Dendritic cell treated with granulocyte-macrophage colony-stimulating factor and Interleukin-4, amounts not matched to agents 40 ng/mL and 50 ng/mL, for 4 days (primary cell): ENCODE measurements around the gene AACS.
"Not testable (repeated sequence)": the region's sequence is repeated elsewhere in the genome, so short reads cannot be mapped to it uniquely, and the experiment has no call there.

Experiments
- H3K27ac Mint-ChIP-seq: one replicate; pipeline ENCODE4 v1.8.0; 2022; ENCODE audit warnings: mild to moderate bottlenecking, mixed read lengths
- H3K27me3 Mint-ChIP-seq: one replicate; pipeline ENCODE4 v1.8.0; 2022; ENCODE audit warnings: mild to moderate bottlenecking, mixed read lengths
- H3K36me3 Mint-ChIP-seq: one replicate; pipeline ENCODE4 v1.8.0; 2022; ENCODE audit warnings: low read depth, mixed read lengths
- H3K4me1 Mint-ChIP-seq: one replicate; pipeline ENCODE4 v1.8.0; 2022; ENCODE audit warnings: low read depth, mixed read lengths
- H3K4me3 Mint-ChIP-seq: one replicate; pipeline ENCODE4 v1.8.0; 2022; ENCODE audit warnings: mild to moderate bottlenecking, moderate library complexity, mixed read lengths
- H3K9me3 Mint-ChIP-seq: one replicate; pipeline ENCODE4 v1.8.0; 2022; ENCODE audit warnings: mixed read lengths
- intact Hi-C: fragments of 100-400 bp; cut with micrococcal nuclease; formaldehyde crosslinking; loops from one replicate; pipeline ENCODE4 v1.15.0; 2022

The AACS gene

GRCh38 chr12:125065021-125065918, at the start of gene AACS:
AACS (plus strand) TSS chr12:125065435; CDS start chr12:125065585, 150 bp downstream.
- peak within 1 kb of the TSS; percentile 50 for H3K27ac Mint-ChIP-seq
- intact Hi-C loops = loop anchor here (1.0 to 5.0 kb wide), 2 partner anchors 16 to 68 kb away; no protein-coding TSS in a partner anchor

GRCh38 chr12:125015680-125016310, 49.4 kb upstream of the AACS start:
- no peaks in the 10 kb centered on the region for H3K27me3 Mint-ChIP-seq
- peaks cover 76% of the 10 kb centered on the region for H3K36me3 Mint-ChIP-seq
- H3K4me3 Mint-ChIP-seq = no peak overlapping the region
- intact Hi-C loops = no loop called here
- no peaks in the 10 kb centered on the region for H3K4me1 Mint-ChIP-seq
- no peak overlapping the region for H3K27ac Mint-ChIP-seq
- no peaks in the 10 kb centered on the region for H3K9me3 Mint-ChIP-seq

More at GRCh38 chr12:125065021-125065918, at the start of gene AACS:
- no peaks in the 10 kb centered on the region for H3K36me3 Mint-ChIP-seq
- peaks cover 27% of the 10 kb centered on the region for H3K4me1 Mint-ChIP-seq
- H3K27me3 Mint-ChIP-seq = peaks cover 32% of the 10 kb centered on the region
- peak within 1 kb of the TSS; percentile 82 for H3K4me3 Mint-ChIP-seq
- no peaks in the 10 kb centered on the region for H3K9me3 Mint-ChIP-seq

GRCh38 chr12:125017801-125018200, 47.4 kb upstream of the AACS start:
- no peak overlapping the region for H3K27ac Mint-ChIP-seq
- H3K4me3 Mint-ChIP-seq = no peak overlapping the region
- peaks cover 8% of the 10 kb centered on the region for H3K9me3 Mint-ChIP-seq
- H3K27me3 Mint-ChIP-seq = no peaks in the 10 kb centered on the region
- intact Hi-C loops = no loop called here
- H3K36me3 Mint-ChIP-seq = peaks cover 73% of the 10 kb centered on the region
- peaks cover 5% of the 10 kb centered on the region for H3K4me1 Mint-ChIP-seq

GRCh38 chr12:125018356-125018755, 46.9 kb upstream of the AACS start:
- intact Hi-C loops = no loop called here
- peaks cover 67% of the 10 kb centered on the region for H3K36me3 Mint-ChIP-seq
- peaks cover 8% of the 10 kb centered on the region for H3K9me3 Mint-ChIP-seq
- no peak overlapping the region for H3K4me3 Mint-ChIP-seq
- no peak overlapping the region for H3K27ac Mint-ChIP-seq
- H3K27me3 Mint-ChIP-seq = no peaks in the 10 kb centered on the region
- peaks cover 5% of the 10 kb centered on the region for H3K4me1 Mint-ChIP-seq

- H3K36me3 Mint-ChIP-seq = peaks cover 65% of the 10 kb centered on the region
- no peak overlapping the region for H3K27ac Mint-ChIP-seq
- no peaks in the 10 kb centered on the region for H3K27me3 Mint-ChIP-seq
- no peak overlapping the region for H3K4me3 Mint-ChIP-seq
- peaks cover 5% of the 10 kb centered on the region for H3K4me1 Mint-ChIP-seq
- intact Hi-C loops = no loop called here
- peaks cover 8% of the 10 kb centered on the region for H3K9me3 Mint-ChIP-seq
Observed at GRCh38 chr12:125021096-125021495, 44.1 kb upstream of the AACS start.

GRCh38 chr12:125021771-125022170, 43.5 kb upstream of the AACS start:
- H3K9me3 Mint-ChIP-seq = peaks cover 8% of the 10 kb centered on the region
- H3K36me3 Mint-ChIP-seq = peaks cover 69% of the 10 kb centered on the region
- no peak overlapping the region for H3K27ac Mint-ChIP-seq
- peaks cover 5% of the 10 kb centered on the region for H3K4me1 Mint-ChIP-seq
- no peak overlapping the region for H3K4me3 Mint-ChIP-seq
- intact Hi-C loops = no loop called here
- no peaks in the 10 kb centered on the region for H3K27me3 Mint-ChIP-seq

- peaks cover 71% of the 10 kb centered on the region for H3K36me3 Mint-ChIP-seq
- H3K9me3 Mint-ChIP-seq = peaks cover 8% of the 10 kb centered on the region
- intact Hi-C loops = no loop called here
- H3K4me1 Mint-ChIP-seq = peaks cover 5% of the 10 kb centered on the region
- no peaks in the 10 kb centered on the region for H3K27me3 Mint-ChIP-seq
- H3K4me3 Mint-ChIP-seq = no peak overlapping the region
- no peak overlapping the region for H3K27ac Mint-ChIP-seq
Observed at GRCh38 chr12:125023065-125023464, 42.2 kb upstream of the AACS start.

GRCh38 chr12:125024949-125025563, 40.2 kb upstream of the AACS start:
- Mint-ChIP-seq H3K4me3 (no peak overlapping the region), H3K4me1 (peaks cover 5% of the 10 kb centered on the region), H3K36me3 (peaks cover 56% of the 10 kb centered on the region), H3K9me3 (peaks cover 8% of the 10 kb centered on the region), H3K27me3 (no peaks in the 10 kb centered on the region), H3K27ac (peak overlapping the region; percentile 4)
- intact Hi-C loops = no loop called here

GRCh38 chr12:125025606-125026235, 39.5 kb upstream of the AACS start:
- H3K4me3 Mint-ChIP-seq = no peak overlapping the region
- peaks cover 53% of the 10 kb centered on the region for H3K36me3 Mint-ChIP-seq
- no peaks in the 10 kb centered on the region for H3K27me3 Mint-ChIP-seq
- peaks cover 8% of the 10 kb centered on the region for H3K9me3 Mint-ChIP-seq
- no peak overlapping the region for H3K27ac Mint-ChIP-seq
- peaks cover 5% of the 10 kb centered on the region for H3K4me1 Mint-ChIP-seq
- intact Hi-C loops = no loop called here

GRCh38 chr12:125028106-125028505, 37.1 kb upstream of the AACS start:
- Mint-ChIP-seq H3K36me3 (peaks cover 45% of the 10 kb centered on the region), H3K9me3 (no peaks in the 10 kb centered on the region), H3K27ac (no peak overlapping the region), H3K27me3 (no peaks in the 10 kb centered on the region), H3K4me1 (no peaks in the 10 kb centered on the region), H3K4me3 (no peak overlapping the region)
- intact Hi-C loops = no loop called here

GRCh38 chr12:125029761-125030358, 35.4 kb upstream of the AACS start:
- H3K9me3 Mint-ChIP-seq = no peaks in the 10 kb centered on the region

GRCh38 chr12:125031471-125031870, 33.8 kb upstream of the AACS start:
- H3K27ac Mint-ChIP-seq, H3K9me3 Mint-ChIP-seq, H3K4me1 Mint-ChIP-seq, H3K4me3 Mint-ChIP-seq, H3K27me3 Mint-ChIP-seq, intact Hi-C loops: not testable (repeated sequence)
- peaks cover 16% of the 10 kb centered on the region for H3K36me3 Mint-ChIP-seq

More at GRCh38 chr12:125029761-125030358, 35.4 kb upstream of the AACS start:
- no peaks in the 10 kb centered on the region for H3K4me1 Mint-ChIP-seq
- peak overlapping the region; percentile 3 for H3K27ac Mint-ChIP-seq
- no peak overlapping the region for H3K4me3 Mint-ChIP-seq
- H3K27me3 Mint-ChIP-seq = no peaks in the 10 kb centered on the region
- intact Hi-C loops = no loop called here
- peaks cover 32% of the 10 kb centered on the region for H3K36me3 Mint-ChIP-seq

GRCh38 chr12:125032466-125033152, 32.6 kb upstream of the AACS start:
- H3K4me3 Mint-ChIP-seq = no peak overlapping the region
- peaks cover 8% of the 10 kb centered on the region for H3K36me3 Mint-ChIP-seq
- H3K27me3 Mint-ChIP-seq = no peaks in the 10 kb centered on the region
- H3K27ac Mint-ChIP-seq = no peak overlapping the region
- no peaks in the 10 kb centered on the region for H3K4me1 Mint-ChIP-seq
- intact Hi-C loops = no loop called here
- H3K9me3 Mint-ChIP-seq = no peaks in the 10 kb centered on the region
